BE2C (cell line): ENCODE results near the gene GRIK2.

Experiments used
- DNase-seq: peaks from one replicate; pipeline ENCODE4 v3.0.0-alpha.2; 2020
- H3K27me3 ChIP-seq: fragments of 250-450 bp; sonication (Bioruptor Pico); 2 replicates; pipeline ENCODE4 v1.5.1; 2020; ENCODE audit warnings: mild to moderate bottlenecking
- H3K36me3 ChIP-seq: fragments of 250-450 bp; sonication (Bioruptor Pico); 2 replicates; pipeline ENCODE4 v1.5.1; 2020; ENCODE audit warnings: mild to moderate bottlenecking
- H3K4me1 ChIP-seq: fragments of 250-450 bp; sonication (Bioruptor Pico); 2 replicates; pipeline ENCODE4 v1.5.1; 2020
- H3K4me3 ChIP-seq: 2 replicates; pipeline ENCODE4 v1.5.1; 2011; ENCODE audit warnings: low read depth, low read length
- H3K9me3 ChIP-seq: fragments of 250-450 bp; sonication (Bioruptor Pico); 2 replicates; pipeline ENCODE4 v1.5.1; 2020
- CTCF ChIP-seq: IDR thresholded peaks from 2 replicates; pipeline ENCODE4 v1.5.1; 2012; ENCODE audit warnings: mild to moderate bottlenecking, low read depth, low read length

Gene GRIK2

GRCh38 chr6:101652079-101652478, 258.6 kb downstream of the GRIK2 start:
- DNase-seq: no peak
- no peaks in the 10 kb centered on the region; the same call in 1 of the 2 replicates for H3K4me1 ChIP-seq
- H3K4me3 ChIP-seq: no peak overlapping the region
- no peaks in the 10 kb centered on the region for H3K27me3 ChIP-seq
- H3K36me3 ChIP-seq: no peaks in the 10 kb centered on the region
- H3K9me3 ChIP-seq: no peaks in the 10 kb centered on the region
- TF ChIP-seq CTCF: no peak

GRCh38 chr6:101655109-101655508, 261.6 kb downstream of the GRIK2 start:
- H3K36me3 ChIP-seq: no peaks in the 10 kb centered on the region
- no peak for TF ChIP-seq CTCF
- no peaks in the 10 kb centered on the region for H3K9me3 ChIP-seq
- H3K27me3 ChIP-seq: no peaks in the 10 kb centered on the region
- H3K4me3 ChIP-seq: no peak overlapping the region
- no peaks in the 10 kb centered on the region for H3K4me1 ChIP-seq
- DNase-seq: no peak

DNA sequence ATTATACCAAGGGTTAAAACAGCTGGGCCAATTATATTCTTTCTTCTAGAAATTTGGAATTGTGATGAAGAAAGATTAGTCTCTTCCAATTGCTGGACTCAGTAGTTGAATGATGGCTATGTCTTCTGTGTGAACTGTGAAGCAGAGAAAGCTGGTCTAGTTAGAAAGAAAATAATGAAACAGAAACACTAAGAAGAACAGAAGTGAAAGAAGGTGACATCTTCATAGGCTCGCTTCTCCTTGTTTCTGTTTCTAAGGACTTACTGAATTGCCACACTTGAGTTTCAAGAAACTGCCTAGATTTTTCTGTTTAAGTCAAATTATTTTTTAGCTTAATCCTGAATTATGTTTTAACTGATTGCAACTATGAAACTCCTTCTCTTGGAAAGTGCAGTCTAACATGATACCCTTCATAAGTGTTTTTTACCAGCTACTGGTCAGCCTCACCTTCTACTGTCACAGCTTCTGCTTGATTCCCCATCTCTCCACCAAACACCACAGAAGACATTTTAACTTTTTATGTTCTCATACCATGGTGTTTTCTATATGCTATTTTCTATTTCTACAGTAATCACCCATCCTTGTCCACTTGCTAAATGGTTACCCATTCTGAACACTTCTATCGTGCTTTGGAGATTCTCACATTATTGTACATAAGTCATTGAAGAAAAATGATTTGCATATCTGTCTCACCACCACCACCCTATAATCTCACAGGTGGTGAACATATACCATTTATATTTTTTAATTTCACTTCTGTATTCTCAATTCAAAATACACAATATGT, 268.8 kb downstream of the GRIK2 start:
- TF ChIP-seq CTCF: no peak
- Histone ChIP-seq H3K9me3 (no peaks in the 10 kb centered on the region), H3K27me3 (no peaks in the 10 kb centered on the region), H3K36me3 (no peaks in the 10 kb centered on the region; the same call in 1 of the 2 replicates), H3K4me1 (peaks cover 3% of the 10 kb centered on the region; the same call in 1 of the 2 replicates), H3K4me3 (no peak overlapping the region)
- DNase-seq: no peak

DNA sequence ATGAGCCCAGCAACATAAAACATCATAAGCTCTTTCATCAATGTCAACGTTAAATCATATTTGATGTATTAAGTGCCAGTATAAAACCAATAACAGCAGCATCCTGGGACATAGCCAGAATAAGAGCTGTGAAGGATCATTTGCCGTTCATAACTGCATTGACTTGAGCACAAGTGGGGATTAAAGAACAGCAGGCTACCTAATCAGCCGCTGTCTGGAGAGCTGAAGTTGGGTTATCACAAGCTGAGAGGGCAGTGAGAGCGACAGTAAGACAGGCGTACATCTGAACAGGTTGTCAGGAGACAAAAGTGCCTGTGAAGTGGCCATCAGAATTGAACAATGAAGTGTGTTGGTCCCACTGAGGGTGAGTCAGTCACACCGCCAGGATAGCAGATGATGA, 269.6 kb downstream of the GRIK2 start:
- Histone ChIP-seq H3K4me3 (no peak overlapping the region), H3K27me3 (no peaks in the 10 kb centered on the region), H3K9me3 (no peaks in the 10 kb centered on the region), H3K36me3 (no peaks in the 10 kb centered on the region; the same call in 1 of the 2 replicates), H3K4me1 (peaks cover 4% of the 10 kb centered on the region; the same call in 1 of the 2 replicates)
- no peak for DNase-seq
- TF ChIP-seq CTCF: no peak

DNA sequence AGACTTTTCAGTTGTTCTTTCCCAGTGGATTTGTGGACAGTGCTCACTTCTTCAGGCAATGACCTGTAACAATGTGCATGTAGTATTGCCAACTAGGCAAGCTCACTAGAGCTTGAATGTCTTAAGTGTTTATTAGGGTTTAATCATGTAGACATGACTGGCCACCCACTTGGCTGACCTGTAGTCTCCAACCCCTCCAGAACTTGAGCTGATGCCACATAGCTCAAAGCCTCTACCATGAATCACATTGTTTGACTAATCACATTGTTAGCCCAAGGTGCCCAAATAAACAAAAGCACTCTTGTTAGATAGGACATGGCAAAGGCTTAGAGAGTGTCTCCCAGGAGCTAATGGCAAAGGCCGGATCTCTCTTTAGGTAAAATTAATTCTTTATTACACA, 272.7 kb downstream of the GRIK2 start:
- no peak for DNase-seq
- H3K4me3 ChIP-seq: no peak overlapping the region
- no peaks in the 10 kb centered on the region; the same call in 1 of the 2 replicates for H3K36me3 ChIP-seq
- no peaks in the 10 kb centered on the region for H3K27me3 ChIP-seq
- no peaks in the 10 kb centered on the region for H3K9me3 ChIP-seq
- TF ChIP-seq CTCF: no peak
- H3K4me1 ChIP-seq: peaks cover 12% of the 10 kb centered on the region

GRCh38 chr6:101668496-101669030, 275.1 kb downstream of the GRIK2 start:
- Histone ChIP-seq H3K4me1 (peaks cover 12% of the 10 kb centered on the region), H3K36me3 (no peaks in the 10 kb centered on the region), H3K9me3 (no peaks in the 10 kb centered on the region), H3K27me3 (no peaks in the 10 kb centered on the region), H3K4me3 (no peak overlapping the region)
- TF ChIP-seq CTCF: no peak
- DNase-seq: no peak
